Left ventricle myocardium inferior (tissue), 1 donor: ENCODE results near the gene KDM2B. TPM values are rescaled to one million over a fixed set of nuclear protein-coding genes. Genes with fewer than 3 reads are reported as not detected.

Experiments
- DNase-seq: peaks from one replicate; pipeline ENCODE4 v3.0.0-alpha.2; 2020
- H3K27ac ChIP-seq: fragments of 200-600 bp; replicated peaks from 2 replicates; pipeline ENCODE4 v1.8.0; 2021
- H3K27me3 ChIP-seq: fragments of 200-600 bp; 2 replicates; pipeline ENCODE4 v1.8.0; 2021; ENCODE audit warnings: low read depth
- H3K36me3 ChIP-seq: fragments of 200-600 bp; 2 replicates; pipeline ENCODE4 v1.8.0; 2021
- H3K4me1 ChIP-seq: fragments of 200-600 bp; 2 replicates; pipeline ENCODE4 v1.8.0; 2021
- H3K4me3 ChIP-seq: fragments of 200-600 bp; 2 replicates; pipeline ENCODE4 v1.8.0; 2021; ENCODE audit warnings: mild to moderate bottlenecking, moderate library complexity
- H3K9me3 ChIP-seq: fragments of 200-600 bp; replicated peaks from 2 replicates; pipeline ENCODE4 v1.8.0; 2021
- intact Hi-C: fragments of 100-400 bp; cut with micrococcal nuclease; formaldehyde crosslinking; loops from one replicate; pipeline ENCODE4 v1.11.0; 2022
- total RNA-seq: library from RNA; stranded (reverse); fragmentation: NEBNext Ultra II Directional; extraction: Animal tissue kit (Norgen Biotek cat#: 25700); gene quantifications from one replicate; pipeline ENCODE4 v1.2.1, GENCODE V29; 2021
- TF ChIP-seq, protein P1 (sequence below): fragments of 200-600 bp; IDR thresholded peaks from 2 replicates; pipeline ENCODE4 v1.8.0; 2021; ENCODE audit warnings: antibody characterized with exemption, mild to moderate bottlenecking, borderline replicate concordance
- donor health status: DM: no; HTN: yes; CAD: no; lungs with severe emphysema.

The KDM2B gene
- total RNA-seq, 1 donor from 2014 or later = 13.0 TPM

DNA sequence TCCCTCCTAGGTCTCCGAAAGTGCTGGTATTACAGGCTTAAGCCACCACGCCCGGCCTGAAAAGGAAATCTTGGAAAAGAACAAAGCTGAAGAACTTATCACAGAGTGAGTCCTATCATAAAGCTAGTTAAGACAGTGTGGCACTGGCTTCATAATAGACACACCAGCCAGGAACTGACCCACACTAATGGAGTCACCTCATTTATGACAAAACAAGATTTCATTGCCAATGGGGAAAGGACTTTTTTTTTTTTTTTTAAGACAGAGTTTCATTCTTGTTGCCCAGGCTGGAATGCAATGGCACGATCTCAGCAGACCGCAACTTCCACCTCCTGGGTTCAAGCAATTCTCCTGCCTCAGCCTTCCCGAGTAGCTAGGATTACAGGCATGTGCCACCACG is 15.7 kb downstream of the KDM2B start:
- no peak for DNase-seq
- Histone ChIP-seq H3K27me3 (no peaks in the 10 kb centered on the region), H3K4me1 (peaks cover 17% of the 10 kb centered on the region), H3K27ac (no peak overlapping the region), H3K4me3 (no peak overlapping the region), H3K9me3 (no peaks in the 10 kb centered on the region), H3K36me3 (no peaks in the 10 kb centered on the region)
- intact Hi-C loops = no loop called here
- TF ChIP-seq, protein P1, sequence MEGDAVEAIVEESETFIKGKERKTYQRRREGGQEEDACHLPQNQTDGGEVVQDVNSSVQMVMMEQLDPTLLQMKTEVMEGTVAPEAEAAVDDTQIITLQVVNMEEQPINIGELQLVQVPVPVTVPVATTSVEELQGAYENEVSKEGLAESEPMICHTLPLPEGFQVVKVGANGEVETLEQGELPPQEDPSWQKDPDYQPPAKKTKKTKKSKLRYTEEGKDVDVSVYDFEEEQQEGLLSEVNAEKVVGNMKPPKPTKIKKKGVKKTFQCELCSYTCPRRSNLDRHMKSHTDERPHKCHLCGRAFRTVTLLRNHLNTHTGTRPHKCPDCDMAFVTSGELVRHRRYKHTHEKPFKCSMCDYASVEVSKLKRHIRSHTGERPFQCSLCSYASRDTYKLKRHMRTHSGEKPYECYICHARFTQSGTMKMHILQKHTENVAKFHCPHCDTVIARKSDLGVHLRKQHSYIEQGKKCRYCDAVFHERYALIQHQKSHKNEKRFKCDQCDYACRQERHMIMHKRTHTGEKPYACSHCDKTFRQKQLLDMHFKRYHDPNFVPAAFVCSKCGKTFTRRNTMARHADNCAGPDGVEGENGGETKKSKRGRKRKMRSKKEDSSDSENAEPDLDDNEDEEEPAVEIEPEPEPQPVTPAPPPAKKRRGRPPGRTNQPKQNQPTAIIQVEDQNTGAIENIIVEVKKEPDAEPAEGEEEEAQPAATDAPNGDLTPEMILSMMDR = no peak

DNA sequence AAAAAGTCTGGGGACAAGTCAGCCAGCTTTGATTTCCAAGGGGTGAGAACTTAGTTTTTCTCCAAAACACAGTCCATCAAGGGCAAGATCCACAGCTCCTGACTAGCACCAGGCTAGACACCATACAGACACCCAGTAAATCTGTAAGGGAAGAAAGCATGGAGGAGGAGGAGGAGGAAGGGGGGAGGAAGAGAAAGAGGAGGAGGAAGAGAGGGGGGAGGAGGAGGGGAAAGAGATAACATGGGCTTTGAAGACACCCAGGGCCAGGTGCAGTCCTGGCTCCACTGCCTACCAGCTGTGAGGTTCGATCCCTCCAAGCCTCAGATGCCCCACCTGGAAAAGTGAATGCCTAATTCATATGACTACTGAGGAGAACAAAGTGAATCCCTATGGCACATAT is 18.3 kb downstream of the KDM2B start:
- H3K27ac ChIP-seq = no peak overlapping the region
- no peak overlapping the region for H3K4me3 ChIP-seq
- no peaks in the 10 kb centered on the region for H3K9me3 ChIP-seq
- no peaks in the 10 kb centered on the region for H3K27me3 ChIP-seq
- TF ChIP-seq, protein P1 = no peak
- H3K36me3 ChIP-seq = no peaks in the 10 kb centered on the region
- intact Hi-C loops = no loop called here
- no peaks in the 10 kb centered on the region for H3K4me1 ChIP-seq
- no peak for DNase-seq

DNA sequence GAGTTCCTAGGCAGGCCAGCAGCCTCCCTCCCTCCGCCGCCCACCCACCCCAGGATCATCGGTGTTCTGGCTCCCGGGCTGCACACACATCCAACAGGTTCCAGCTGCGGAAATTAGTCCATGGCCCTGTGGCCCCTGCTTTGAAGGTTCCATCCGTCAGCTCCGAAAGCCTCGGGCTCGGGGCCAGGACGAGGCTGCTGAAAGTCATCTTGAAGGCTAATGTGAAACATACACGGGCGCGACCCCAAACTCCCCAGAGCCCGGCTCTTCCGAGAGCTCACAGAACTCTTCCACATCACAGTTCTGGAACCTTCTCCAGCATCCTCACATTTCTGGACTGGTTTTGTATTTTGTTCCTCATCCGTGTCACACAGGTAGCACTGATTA is 19.8 kb downstream of the KDM2B start:
- Histone ChIP-seq H3K27ac (no peak overlapping the region), H3K27me3 (no peaks in the 10 kb centered on the region), H3K4me3 (no peak overlapping the region), H3K4me1 (no peaks in the 10 kb centered on the region), H3K9me3 (no peaks in the 10 kb centered on the region), H3K36me3 (no peaks in the 10 kb centered on the region)
- no peak for DNase-seq
- intact Hi-C loops = no loop called here
- TF ChIP-seq, protein P1 = no peak

DNA sequence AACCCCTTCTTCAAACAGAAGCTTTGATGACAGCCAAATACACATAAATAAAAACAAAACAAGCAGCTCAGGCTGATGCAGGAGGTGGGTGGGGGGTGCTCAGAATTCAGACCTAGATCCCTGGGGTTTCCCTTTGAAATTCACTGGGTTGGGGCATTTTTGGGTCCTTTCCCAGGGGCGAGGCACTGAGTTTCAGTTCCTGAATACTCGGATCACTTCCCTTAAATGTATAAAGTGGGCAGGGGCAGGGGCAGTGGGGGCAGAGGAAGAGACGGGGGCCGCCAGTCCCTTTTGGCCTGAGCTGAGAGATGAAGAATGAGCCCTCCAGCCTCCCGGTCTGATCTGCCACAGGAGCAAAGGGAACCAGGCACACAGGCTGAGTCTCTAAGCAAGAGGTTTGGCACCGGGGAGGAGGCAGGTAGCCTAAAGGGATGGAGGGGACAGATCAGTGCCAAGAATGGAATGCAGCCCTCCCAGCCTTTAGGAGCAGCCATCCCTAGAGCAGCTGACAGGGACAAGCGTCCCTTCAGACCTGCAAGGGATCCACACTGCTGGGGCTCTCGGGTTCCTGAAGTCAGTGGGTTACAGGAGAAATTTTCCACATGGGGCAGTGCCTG is 20.3 kb downstream of the KDM2B start:
- intact Hi-C loops = no loop called here
- H3K36me3 ChIP-seq = no peaks in the 10 kb centered on the region
- TF ChIP-seq, protein P1 = no peak
- H3K9me3 ChIP-seq = no peaks in the 10 kb centered on the region
- no peak overlapping the region for H3K4me3 ChIP-seq
- H3K27me3 ChIP-seq = no peaks in the 10 kb centered on the region
- H3K4me1 ChIP-seq = no peaks in the 10 kb centered on the region
- DNase-seq = no peak
- H3K27ac ChIP-seq = no peak overlapping the region

DNA sequence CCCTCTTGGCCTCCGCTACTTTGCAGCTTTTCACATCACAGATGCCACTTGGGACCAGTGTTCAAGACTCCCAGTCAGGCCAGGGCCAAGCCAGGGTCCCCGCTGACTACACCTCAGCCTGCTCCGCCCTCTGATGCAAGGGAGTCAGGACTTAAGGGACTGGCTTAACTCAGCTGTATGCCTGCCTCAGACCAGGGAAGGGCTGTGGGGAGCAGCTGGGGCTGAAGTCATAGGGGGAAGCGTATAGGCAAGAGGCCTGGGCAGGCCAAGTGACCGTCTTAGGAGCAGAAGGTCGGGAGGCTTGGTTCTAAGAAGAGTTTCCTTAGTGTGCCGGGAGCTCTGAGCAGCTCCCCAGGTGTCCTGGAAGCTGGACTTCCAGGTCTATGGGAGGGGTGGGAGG is 21.9 kb downstream of the KDM2B start:
- no peak for DNase-seq
- TF ChIP-seq, protein P1 = no peak
- intact Hi-C loops = no loop called here
- Histone ChIP-seq H3K36me3 (no peaks in the 10 kb centered on the region), H3K4me1 (no peaks in the 10 kb centered on the region), H3K4me3 (no peak overlapping the region), H3K27me3 (no peaks in the 10 kb centered on the region), H3K9me3 (no peaks in the 10 kb centered on the region), H3K27ac (no peak overlapping the region)
